HepG2 (cell line): ENCODE results near the gene ARHGAP30. TPM values are rescaled to one million over a fixed set of nuclear protein-coding genes. Genes with fewer than 3 reads are reported as not detected.

Experiments used
- GABPA ChIP-seq, 2 experiments: IDR thresholded peaks; 2 replicates each; pipeline ENCODE4 v1.6.1; 2011 to 2016; ENCODE audit warnings: low read depth in 2 of 2, low read length in 1 of 2, missing biosample characterization in 1 of 2, missing genetic modification characterization in 1 of 2
- MAFF ChIP-seq: IDR thresholded peaks from 2 replicates; pipeline ENCODE4 v1.6.1; 2011; ENCODE audit warnings: low read depth, low read length, improper control_type of control experiment
- NFAT5 ChIP-seq: sonication (generic); formaldehyde crosslinking; IDR thresholded peaks from 2 replicates; pipeline ENCODE4 v1.4.0; 2020; ENCODE audit warnings: missing genetic modification reagents
- NFIB ChIP-seq: sonication (generic); formaldehyde crosslinking; IDR thresholded peaks from 2 replicates; pipeline ENCODE4 v1.9.0; 2021; ENCODE audit warnings: missing genetic modification reagents, mild to moderate bottlenecking, borderline replicate concordance
- U2AF2 ChIP-seq: fragments of 200-400 bp; formaldehyde crosslinking; IDR thresholded peaks from 2 replicates; pipeline ENCODE4 v1.6.1; 2017; ENCODE audit warnings: low read depth, mild to moderate bottlenecking, low read length
- XBP1 ChIP-seq: sonication (generic); formaldehyde crosslinking; IDR thresholded peaks from 2 replicates; pipeline ENCODE4 v1.5.0; 2020; ENCODE audit warnings: missing genetic modification reagents
- ZFP82 ChIP-seq: sonication (generic); formaldehyde crosslinking; IDR thresholded peaks from 2 replicates; pipeline ENCODE4 v1.5.1; 2020; ENCODE audit warnings: mild to moderate bottlenecking, missing genetic modification reagents, borderline replicate concordance
- ZNF281 ChIP-seq: sonication (generic); formaldehyde crosslinking; IDR thresholded peaks from 2 replicates; pipeline ENCODE4 v1.4.0; 2020; ENCODE audit warnings: missing genetic modification reagents, borderline replicate concordance
- ZNF564 ChIP-seq: sonication (generic); formaldehyde crosslinking; IDR thresholded peaks from 2 replicates; pipeline ENCODE4 v1.8.1; 2023; ENCODE audit warnings: mild to moderate bottlenecking, missing genetic modification reagents
- ZNF598 ChIP-seq: sonication (generic); formaldehyde crosslinking; IDR thresholded peaks from 2 replicates; pipeline ENCODE4 v1.5.1; 2020; ENCODE audit warnings: mild to moderate bottlenecking, missing genetic modification reagents, borderline replicate concordance
- ZNF710 ChIP-seq: sonication (generic); formaldehyde crosslinking; IDR thresholded peaks from 2 replicates; pipeline ENCODE4 v1.5.0; 2020; ENCODE audit warnings: mild to moderate bottlenecking, missing genetic modification reagents, borderline replicate concordance
- ZNF720 ChIP-seq: sonication (generic); formaldehyde crosslinking; IDR thresholded peaks from 2 replicates; pipeline ENCODE4 v1.4.0; 2020; ENCODE audit warnings: missing genetic modification reagents
- polyA plus RNA-seq, 8 experiments: library from polyadenylated mRNA; depleted of rRNA in 3 of 8; stranded (reverse) in 7 of 8; unstranded in 1 of 8; fragments of >200 nt; fragmentation: Illumina TruSeq in 4 of 8; extraction: Trizol in 4 of 8; gene quantifications; 2 replicates each; pipeline versions ENCODE4 v1.2.1 to v1.2.3, GENCODE V29; 2011 to 2016; ENCODE audit warnings: low read depth in 4 of 8, missing spikeins in 1 of 8, mixed read lengths in 1 of 8; ENCODE audit not compliant: insufficient read depth in 1 of 8
- total RNA-seq, 5 experiments: library from RNA; depleted of rRNA; stranded (reverse); fragments of >200 nt; fragmentation: Illumina TruSeq; extraction: Trizol; gene quantifications; 2 replicates each; pipeline ENCODE4 v1.2.3, GENCODE V29; 2016; ENCODE audit warnings: low read depth in 1 of 5
- TF ChIP-seq, protein P1 (sequence below): sonication (generic); formaldehyde crosslinking; IDR thresholded peaks from 2 replicates; pipeline ENCODE4 v1.4.0; 2020; ENCODE audit warnings: low read depth, mild to moderate bottlenecking, missing genetic modification reagents

ARHGAP30 gene
- total and polyA plus RNA-seq, 2 of the 13 experiments (the other 11 are each of a cell fraction or from before 2014, with no cell fraction given), result 0.13 to 0.20 TPM

DNA sequence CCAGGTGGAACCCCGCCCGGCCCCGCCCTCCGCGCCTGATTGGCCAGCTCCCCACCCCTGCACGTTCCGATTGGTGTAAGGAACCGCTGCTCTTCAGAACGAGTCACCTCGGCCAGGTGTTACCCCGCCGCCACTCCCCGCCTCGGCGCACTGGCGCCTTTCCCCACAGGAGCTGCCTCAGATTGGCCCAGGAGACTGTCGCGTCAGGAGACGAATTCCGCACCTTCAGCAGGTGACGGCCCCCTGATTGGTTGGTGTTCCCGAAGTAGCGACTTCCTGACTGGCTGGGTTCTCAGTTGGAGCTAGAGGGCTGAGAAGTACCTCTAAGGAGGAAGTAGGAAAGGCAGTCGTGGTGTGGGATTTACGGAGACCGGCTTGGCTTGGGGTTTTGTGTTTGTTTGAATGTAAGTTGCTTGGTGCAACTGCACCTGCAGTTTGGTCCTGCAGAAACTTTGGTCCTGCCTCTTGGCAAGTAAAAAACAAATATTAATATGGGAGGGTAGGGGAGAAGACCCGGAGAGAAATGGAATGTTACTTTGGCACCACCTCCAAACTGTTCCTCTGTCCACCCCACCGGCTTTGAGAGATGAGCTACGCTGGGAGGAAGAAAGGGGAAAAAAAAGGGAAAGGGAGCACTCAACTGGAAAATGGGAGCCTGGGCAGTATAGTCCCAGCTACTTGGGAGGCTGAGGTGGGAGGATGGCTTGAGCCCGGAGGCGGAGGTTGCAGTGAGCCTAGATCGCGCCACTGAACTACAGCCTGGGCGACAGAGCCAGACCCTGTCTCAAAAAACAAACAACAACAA is 48.3 kb downstream of the ARHGAP30 start (continued):
- no peak for TF ChIP-seq ZNF720 (CRISPR knock-in tag)
- TF ChIP-seq NFAT5 (CRISPR knock-in tag), result no peak; the same call in 1 of the 2 replicates
- TF ChIP-seq NFIB (CRISPR knock-in tag), result no peak
- TF ChIP-seq ZFP82 (CRISPR knock-in tag), result 0 out of 2 replicates have a peak, but pooled peaks have one; percentile 50
- TF ChIP-seq ZNF598 (CRISPR knock-in tag), result no peak
- TF ChIP-seq ZNF281 (CRISPR knock-in tag), result no peak
- no peak for TF ChIP-seq U2AF2
- 0 out of 2 replicates have a peak, but pooled peaks have one; percentile 66 for TF ChIP-seq XBP1 (CRISPR knock-in tag)
- no peak for TF ChIP-seq ZNF710
- TF ChIP-seq ZNF564 (CRISPR knock-in tag), result peak; percentile 22; the same call in 1 of the 2 replicates
- TF ChIP-seq, protein P1, sequence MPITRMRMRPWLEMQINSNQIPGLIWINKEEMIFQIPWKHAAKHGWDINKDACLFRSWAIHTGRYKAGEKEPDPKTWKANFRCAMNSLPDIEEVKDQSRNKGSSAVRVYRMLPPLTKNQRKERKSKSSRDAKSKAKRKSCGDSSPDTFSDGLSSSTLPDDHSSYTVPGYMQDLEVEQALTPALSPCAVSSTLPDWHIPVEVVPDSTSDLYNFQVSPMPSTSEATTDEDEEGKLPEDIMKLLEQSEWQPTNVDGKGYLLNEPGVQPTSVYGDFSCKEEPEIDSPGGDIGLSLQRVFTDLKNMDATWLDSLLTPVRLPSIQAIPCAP, result 0 out of 2 replicates have a peak, but pooled peaks have one; percentile 43
- TF ChIP-seq GABPA (IDR thresholded peaks at IDR 0.05; ENCODE audit: low read depth, low read length), result no peak
- 0 out of 2 replicates have a peak, but pooled peaks have one; percentile 29 for TF ChIP-seq GABPA (CRISPR knock-in tag; IDR thresholded peaks at IDR 0.05; ENCODE audit: low read depth)
- no peak for TF ChIP-seq MAFF
